ENCODE results near the gene MYO10. TPM values are rescaled to one million over a fixed set of nuclear protein-coding genes. Genes with fewer than 3 reads are reported as not detected.

MYO10 gene
- total and polyA plus RNA-seq, 2 donors (not counting 3 experiments of a cell fraction or from before 2014, with no cell fraction given), result 36.0 to 148 TPM

DNA sequence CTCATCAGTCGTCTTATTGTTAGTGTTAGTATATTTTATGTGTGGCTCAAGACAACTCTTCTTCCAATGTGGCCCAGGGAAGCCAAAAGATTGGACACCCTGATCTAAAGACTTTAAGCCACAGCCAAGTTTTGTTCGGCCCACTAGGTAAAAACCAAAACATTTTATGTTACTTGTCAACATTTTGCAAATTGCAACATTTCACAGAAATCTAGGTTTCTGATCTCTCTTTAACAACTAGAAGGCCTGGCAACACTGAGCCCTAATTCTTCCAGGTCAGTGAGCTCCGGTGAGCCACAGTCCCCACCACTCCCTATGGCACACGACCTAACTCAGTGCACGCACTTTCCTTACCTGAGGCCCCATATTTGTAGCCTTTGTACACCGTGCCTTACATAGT lies 24.0 kb downstream of the MYO10 start:
- no peaks in the 10 kb centered on the region for H3K9me3 ChIP-seq (replicated peaks; ENCODE audit: control insufficient read depth, insufficient read depth, low read length)
- H3K27me3 ChIP-seq (ENCODE audit: control insufficient read depth in 2 of 2, insufficient read depth in 2 of 2, low read length in 2 of 2), result no peaks in the 10 kb centered on the region
- H3K4me2 ChIP-seq (ENCODE audit: insufficient read depth, low read length), result no peak overlapping the region
- no peaks in the 10 kb centered on the region for H3K9me1 ChIP-seq (replicated peaks; ENCODE audit: control insufficient read depth, extremely low read depth, insufficient read depth, low read length)
- no peaks in the 10 kb centered on the region for H3K36me3 ChIP-seq (ENCODE audit: control insufficient read depth in 2 of 2, extremely low read depth in 1 of 2, insufficient read depth in 2 of 2, low read length in 2 of 2)
- POLR2A ChIA-PET, result no interaction called here
- FAIRE-seq (no peak), DNase-seq (ENCODE audit: low read depth, low spot score) (no peak)
- TF ChIP-seq, protein P1, sequence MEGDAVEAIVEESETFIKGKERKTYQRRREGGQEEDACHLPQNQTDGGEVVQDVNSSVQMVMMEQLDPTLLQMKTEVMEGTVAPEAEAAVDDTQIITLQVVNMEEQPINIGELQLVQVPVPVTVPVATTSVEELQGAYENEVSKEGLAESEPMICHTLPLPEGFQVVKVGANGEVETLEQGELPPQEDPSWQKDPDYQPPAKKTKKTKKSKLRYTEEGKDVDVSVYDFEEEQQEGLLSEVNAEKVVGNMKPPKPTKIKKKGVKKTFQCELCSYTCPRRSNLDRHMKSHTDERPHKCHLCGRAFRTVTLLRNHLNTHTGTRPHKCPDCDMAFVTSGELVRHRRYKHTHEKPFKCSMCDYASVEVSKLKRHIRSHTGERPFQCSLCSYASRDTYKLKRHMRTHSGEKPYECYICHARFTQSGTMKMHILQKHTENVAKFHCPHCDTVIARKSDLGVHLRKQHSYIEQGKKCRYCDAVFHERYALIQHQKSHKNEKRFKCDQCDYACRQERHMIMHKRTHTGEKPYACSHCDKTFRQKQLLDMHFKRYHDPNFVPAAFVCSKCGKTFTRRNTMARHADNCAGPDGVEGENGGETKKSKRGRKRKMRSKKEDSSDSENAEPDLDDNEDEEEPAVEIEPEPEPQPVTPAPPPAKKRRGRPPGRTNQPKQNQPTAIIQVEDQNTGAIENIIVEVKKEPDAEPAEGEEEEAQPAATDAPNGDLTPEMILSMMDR (IDR thresholded peaks at IDR 0.05; ENCODE audit: extremely low read depth in 1 of 2, insufficient read depth in 1 of 2, low read depth in 1 of 2, low read length in 2 of 2), result no peak
- TF ChIP-seq GATA2 (IDR thresholded peaks at IDR 0.05; ENCODE audit: insufficient read depth, insufficient read length, low read depth, low read length) (no peak), JUN (IDR thresholded peaks at IDR 0.05; ENCODE audit: borderline replicate concordance, insufficient read depth, insufficient read length, low read depth) (no peak), POLR2A (IDR thresholded peaks at IDR 0.05; ENCODE audit: low read depth, low read length) (no peak)
- CTCF ChIA-PET, result interaction anchor here (1.2 to 3.3 kb wide), 7 partner anchors 16 to 278 kb away, joined by 3 to 14 read pairs (median 4); partner anchors contain the start of gene MYO10
- peaks cover 92% of the 10 kb centered on the region for H3K79me2 ChIP-seq (ENCODE audit: control insufficient read depth, insufficient read depth, low read length)
- H2AFZ ChIP-seq (ENCODE audit: low read depth, low read length), result no peak overlapping the region
- peaks cover 26% of the 10 kb centered on the region for H4K20me1 ChIP-seq (replicated peaks; ENCODE audit: control insufficient read depth, extremely low read depth, insufficient read depth, low read length)
- intact Hi-C loops (cut with micrococcal nuclease) (no loop called here), dilution Hi-C loops (cut with MboI; ENCODE audit: extremely low pct_ligation_motif_present, low sequenced_read_pairs) (loop anchor here (25.0 kb wide), 1 partner anchor 275 kb away; no protein-coding TSS in a partner anchor)
- no peak overlapping the region for H3K9ac ChIP-seq (replicated peaks; ENCODE audit: extremely low read depth, insufficient read depth, low read length)
- H3K4me3 ChIP-seq (replicated peaks in 1 of 3; ENCODE audit: insufficient read depth in 1 of 3, low read depth in 1 of 3, low read length in 3 of 3), result no peak overlapping the region
- no peak overlapping the region for H3K27ac ChIP-seq (ENCODE audit: insufficient read depth, low read depth, low read length)
- peaks cover 40% of the 10 kb centered on the region for H3K4me1 ChIP-seq (ENCODE audit: control insufficient read depth, extremely low read depth, insufficient read depth, low read length)
- BruUV-seq (replicated peaks), result no TSS peak

DNA sequence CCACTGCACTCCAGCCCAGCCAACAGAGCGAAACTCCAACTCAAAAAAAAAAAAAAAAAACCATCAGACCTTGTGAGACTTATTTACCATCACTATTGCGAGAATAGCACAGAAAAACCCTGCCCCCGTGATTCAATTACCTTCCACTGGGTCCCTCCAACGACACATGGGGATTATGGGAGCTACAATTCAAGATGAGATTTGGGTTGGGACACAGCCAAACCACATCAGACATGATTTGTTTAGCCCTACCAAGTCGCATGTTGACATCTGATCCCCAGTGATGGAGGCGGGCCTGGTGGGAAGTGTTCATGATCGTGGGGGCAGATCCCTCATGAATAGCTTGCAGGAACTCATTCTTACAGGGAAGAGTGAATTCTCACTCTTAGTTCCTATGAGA lies 26.6 kb downstream of the MYO10 start:
- Histone ChIP-seq H3K9ac (replicated peaks; ENCODE audit: extremely low read depth, insufficient read depth, low read length) (no peak overlapping the region), H3K36me3 (ENCODE audit: control insufficient read depth in 2 of 2, extremely low read depth in 1 of 2, insufficient read depth in 2 of 2, low read length in 2 of 2) (peaks cover 0 to 3% of the 10 kb centered on the region in 2 experiments), H4K20me1 (replicated peaks; ENCODE audit: control insufficient read depth, extremely low read depth, insufficient read depth, low read length) (peaks cover 21% of the 10 kb centered on the region), H3K79me2 (ENCODE audit: control insufficient read depth, insufficient read depth, low read length) (peaks cover 99% of the 10 kb centered on the region), H2AFZ (ENCODE audit: low read depth, low read length) (no peak overlapping the region), H3K9me1 (replicated peaks; ENCODE audit: control insufficient read depth, extremely low read depth, insufficient read depth, low read length) (no peaks in the 10 kb centered on the region), H3K9me3 (replicated peaks; ENCODE audit: control insufficient read depth, insufficient read depth, low read length) (no peaks in the 10 kb centered on the region), H3K27me3 (ENCODE audit: control insufficient read depth in 2 of 2, insufficient read depth in 2 of 2, low read length in 2 of 2) (no peaks in the 10 kb centered on the region), H3K27ac (ENCODE audit: insufficient read depth, low read depth, low read length) (no peak overlapping the region), H3K4me3 (replicated peaks in 1 of 3; ENCODE audit: insufficient read depth in 1 of 3, low read depth in 1 of 3, low read length in 3 of 3) (no peak overlapping the region), H3K4me1 (ENCODE audit: control insufficient read depth, extremely low read depth, insufficient read depth, low read length) (peaks cover 18% of the 10 kb centered on the region), H3K4me2 (ENCODE audit: insufficient read depth, low read length) (no peak overlapping the region)
- ChIA-PET POLR2A (interaction anchor here (0.7 kb wide), 1 partner anchor 18 kb away, joined by 4 read pairs; no protein-coding TSS in a partner anchor), CTCF (no interaction called here)
- no TSS peak for BruUV-seq (replicated peaks)
- DNase-seq (ENCODE audit: low read depth, low spot score) (no peak), FAIRE-seq (no peak)
- intact Hi-C loops (cut with micrococcal nuclease) (no loop called here), dilution Hi-C loops (cut with MboI; ENCODE audit: extremely low pct_ligation_motif_present, low sequenced_read_pairs) (loop anchor here (25.0 kb wide), 1 partner anchor 278 kb away; no protein-coding TSS in a partner anchor)
- no peak for TF ChIP-seq JUN (IDR thresholded peaks at IDR 0.05; ENCODE audit: borderline replicate concordance, insufficient read depth, insufficient read length, low read depth)
